ENCODE measurements around the gene RAB23.

DNA sequence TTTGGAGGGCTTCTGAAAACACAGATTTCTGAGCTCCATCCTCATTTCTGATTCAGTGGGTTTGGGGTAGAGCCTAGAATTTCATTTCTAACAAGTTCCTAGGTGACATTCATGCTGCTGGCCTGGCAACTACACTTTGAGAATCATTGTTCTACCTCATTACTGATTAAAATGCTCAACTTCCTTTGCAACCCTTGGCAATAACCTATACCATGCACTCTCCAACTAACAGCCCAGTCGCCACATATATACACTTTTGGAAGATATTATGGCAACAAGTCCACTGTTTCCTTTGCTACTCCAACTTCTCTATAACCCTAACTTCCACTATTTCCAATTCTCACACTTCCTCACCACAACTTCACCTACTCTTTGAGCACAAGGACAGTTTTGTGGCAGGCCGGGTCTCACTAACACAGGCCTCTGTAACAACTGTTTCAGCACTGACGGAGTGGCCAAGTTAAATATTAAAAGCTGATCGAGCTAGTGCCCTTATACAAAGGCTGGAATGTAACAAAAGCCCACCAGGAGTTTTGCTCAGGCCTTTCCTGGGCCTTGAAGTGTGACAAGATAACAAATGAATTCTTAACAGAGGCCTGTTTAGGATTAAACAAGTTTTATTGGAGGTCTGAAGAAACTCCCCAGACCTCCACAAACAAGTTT, 32.1 kb upstream of the RAB23 start:
- TF ChIP-seq CTCF (IDR thresholded peaks at IDR 0.05; ENCODE audit: borderline replicate concordance, extremely low read depth, low read length, poor library complexity, severe bottlenecking) (no peak), EZH2 (IDR thresholded peaks at IDR 0.05; ENCODE audit: borderline replicate concordance, low read depth, low read length, severe bottlenecking) (no peak)
